HG02973 (cell line): Measurements from ENCODE around the gene ZNF302.
A peak's percentile ranks its signal among the peaks of the same experiment; 100 is the strongest.
"Not testable (repeated sequence)": the region's sequence is repeated elsewhere in the genome, so short reads cannot be mapped to it uniquely, and the experiment has no call there.

ENCODE experiments used
- ATAC-seq: cut with Tn5 transposase; IDR thresholded peaks from one replicate; pipeline ENCODE4 v1.9.1; 2021; ENCODE audit warnings: moderate library complexity; ENCODE audit not compliant: unreplicated experiment

ZNF302 gene

DNA sequence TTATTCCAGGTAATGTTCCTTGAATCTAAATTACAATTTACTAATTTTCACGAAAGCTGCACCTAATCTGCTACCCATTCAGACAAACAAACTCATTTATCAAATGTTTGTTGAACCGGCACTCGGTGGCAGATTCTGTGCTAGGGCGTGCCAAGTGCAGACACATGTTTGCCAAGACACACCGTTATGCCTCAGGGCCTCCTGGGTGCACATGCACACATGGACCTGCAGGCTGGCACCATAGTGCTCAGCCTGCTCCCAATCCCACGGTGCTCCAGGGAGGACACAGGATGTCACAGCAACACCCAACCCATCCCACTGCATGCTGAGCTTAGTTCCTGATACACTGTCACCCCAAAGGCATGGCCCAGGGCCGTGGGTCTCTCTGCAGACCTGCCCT lies 8.2 kb upstream of the ZNF302 start:
- ATAC-seq = no peak

DNA sequence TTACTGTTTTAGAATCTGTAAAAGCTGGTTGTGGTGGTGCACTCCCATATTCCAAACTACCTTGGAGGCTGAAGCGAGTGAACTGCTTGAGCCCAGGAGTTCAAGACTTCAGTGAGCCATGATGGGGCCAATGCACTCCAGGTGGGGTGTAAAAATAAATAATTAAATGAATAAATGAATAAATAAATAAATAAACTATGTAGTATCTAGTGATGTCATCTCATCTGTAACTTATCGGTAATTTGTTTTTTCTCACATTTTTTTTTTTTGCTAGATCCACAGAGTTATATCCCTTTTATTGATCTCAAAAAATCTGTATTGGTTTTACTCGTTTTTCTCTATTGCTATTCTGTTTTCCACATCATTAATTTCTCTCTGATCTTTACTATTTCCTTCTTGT lies 5.5 kb upstream of the ZNF302 start:
- ATAC-seq = no peak

DNA sequence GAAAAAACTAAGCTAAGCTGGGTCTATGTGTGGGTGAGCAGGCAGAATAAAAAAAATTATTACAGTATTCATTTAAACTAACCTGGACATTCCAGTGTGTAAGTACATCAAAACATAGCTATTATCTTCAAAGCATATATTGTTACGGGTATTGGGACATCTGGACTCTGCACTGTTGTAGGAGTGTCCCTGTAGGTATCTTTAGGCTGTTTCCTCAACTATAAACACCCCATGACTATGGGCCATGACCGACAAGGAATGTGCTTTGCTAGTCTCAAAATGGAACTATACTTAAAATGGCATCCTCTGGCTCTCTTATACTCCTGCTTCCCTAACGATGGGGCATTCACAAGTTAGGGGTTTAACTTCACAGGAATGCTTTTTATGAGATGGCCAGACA lies 3.9 kb upstream of the ZNF302 start:
- no peak for ATAC-seq

DNA sequence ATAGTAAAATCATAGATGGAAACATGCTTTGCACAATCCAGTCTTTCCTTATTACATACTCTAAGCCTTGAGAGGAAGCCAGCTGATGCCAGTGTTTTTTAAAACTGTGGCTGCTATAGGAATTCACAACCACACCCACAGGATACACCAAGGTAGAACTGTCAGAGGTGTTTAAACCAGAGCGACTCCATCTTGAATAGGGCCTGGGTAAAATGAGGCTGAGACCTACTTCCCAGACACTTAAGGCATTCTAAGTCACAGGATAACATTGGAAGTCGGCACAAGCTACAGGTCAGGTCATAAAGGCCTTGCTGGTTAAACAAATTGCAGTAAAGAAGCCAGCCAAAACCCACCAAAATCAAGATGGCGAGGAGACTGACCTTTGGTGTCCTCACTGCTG lies 2.2 kb upstream of the ZNF302 start:
- ATAC-seq = no peak

DNA sequence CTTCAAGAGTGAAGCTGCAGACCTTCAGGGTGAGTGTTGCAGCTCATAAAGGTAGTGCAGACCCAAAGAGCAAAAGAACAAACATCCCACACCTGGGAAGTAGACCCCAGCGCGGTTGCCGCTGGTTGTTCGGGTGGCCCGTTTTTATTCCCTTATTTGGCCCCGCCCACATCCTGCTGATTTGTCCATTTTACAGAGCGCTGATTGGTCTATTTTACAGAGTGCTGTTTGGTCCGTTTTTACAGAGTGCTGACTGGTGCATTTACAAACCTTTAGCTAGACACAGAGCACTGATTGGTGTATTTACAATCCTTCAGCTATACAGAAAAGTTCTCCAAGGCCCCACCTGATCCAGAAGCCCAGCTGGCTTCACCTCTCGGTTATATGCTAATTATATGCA lies 1.6 kb upstream of the ZNF302 start:
- no peak for ATAC-seq

DNA sequence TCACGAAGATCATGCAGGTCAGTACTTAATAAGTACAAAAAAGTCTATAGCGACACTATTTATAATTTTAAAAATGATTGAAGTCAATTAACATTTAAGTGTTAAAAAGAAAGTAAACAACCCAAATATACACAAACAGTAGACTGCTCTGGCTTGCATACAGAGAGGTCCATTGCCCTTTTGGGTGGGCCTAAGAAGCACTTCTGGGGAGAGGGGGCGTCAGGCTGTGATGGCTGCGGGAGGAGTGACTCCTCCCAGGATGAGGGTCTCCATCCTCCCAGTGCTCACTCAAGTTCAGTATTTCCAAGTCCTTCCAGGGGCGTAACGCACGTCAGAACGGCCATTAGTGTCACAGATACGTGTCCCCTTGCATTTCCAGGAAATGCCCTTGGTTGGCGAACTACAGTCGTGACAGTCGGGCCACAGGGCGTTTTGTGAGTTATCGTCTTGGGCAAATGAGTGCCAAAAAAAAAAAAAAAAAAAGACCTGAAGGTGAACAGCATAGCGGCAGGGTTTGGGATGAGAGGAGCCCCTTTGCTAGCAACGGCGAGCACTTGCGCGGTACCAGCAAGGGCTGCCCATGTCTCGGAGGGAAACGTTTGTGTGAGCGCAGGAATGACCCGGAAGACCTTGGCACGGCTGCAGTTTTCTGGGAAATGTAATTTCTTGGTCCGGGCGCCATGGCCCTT lies 637 bp upstream of the ZNF302 start, which contains the start of gene SCGB2B2:
Gene SCGB2B2 (minus strand): TSS at position 463 of the 689 bp plus-strand sequence. CDS start 82,596 bp downstream, outside the sequence.
- peak; percentile 46 for ATAC-seq

DNA sequence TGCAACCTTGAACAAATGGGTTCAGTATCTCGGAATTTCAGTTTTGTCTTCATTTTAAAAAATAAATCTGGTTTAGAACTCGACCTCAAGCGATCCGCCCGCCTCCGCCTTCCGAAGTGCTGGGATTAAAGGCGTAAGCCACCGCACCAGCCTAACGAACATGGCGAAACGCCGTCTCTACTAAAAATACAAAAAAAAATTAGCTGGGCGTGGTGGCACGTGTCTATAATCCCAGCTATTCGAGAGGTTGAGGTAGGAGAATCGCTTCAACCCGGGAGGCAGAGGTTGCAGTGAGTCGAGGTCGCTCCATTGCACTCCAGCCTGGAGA lies 571 bp downstream of the ZNF302 start:
- no peak for ATAC-seq

DNA sequence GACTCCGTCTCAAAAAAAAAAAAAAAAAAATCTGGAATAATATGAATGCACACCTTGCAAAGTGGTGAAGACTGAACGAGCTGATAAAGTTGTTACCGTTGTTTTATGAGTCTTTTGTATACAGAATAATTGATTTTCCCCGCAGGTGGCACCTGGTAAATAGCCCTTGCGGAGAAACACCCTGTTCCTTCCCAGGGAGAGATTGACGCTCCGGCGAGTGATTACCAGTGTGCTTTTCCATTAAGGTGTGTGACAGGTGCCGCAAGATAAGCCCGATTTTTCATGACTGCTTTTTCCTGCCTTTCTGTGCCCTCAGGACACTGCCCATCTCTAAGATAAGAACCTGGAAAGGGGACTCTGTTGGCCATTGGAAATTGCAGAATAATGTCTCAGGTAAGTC lies 943 bp downstream of the ZNF302 start:
- no peak for ATAC-seq

DNA sequence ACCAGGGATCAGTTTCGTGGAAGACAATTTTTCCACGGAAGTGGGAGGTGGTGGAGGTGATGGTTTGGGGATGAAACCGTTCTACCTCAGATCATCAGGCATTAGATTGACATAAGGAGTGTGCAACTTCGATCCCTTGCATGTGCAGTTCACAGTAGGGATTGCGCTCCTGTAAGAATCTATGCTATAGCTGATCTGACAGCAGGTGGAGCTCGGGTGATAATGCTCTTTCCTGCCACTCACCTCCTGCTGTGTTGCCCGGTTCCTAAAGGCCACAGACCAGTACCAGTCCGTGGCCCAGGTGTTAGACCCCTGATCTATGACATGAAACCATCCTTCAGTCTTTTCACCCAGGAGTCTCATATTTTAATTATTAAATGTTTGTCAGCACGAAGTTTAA lies 4.0 kb downstream of the ZNF302 start:
- no peak for ATAC-seq

DNA sequence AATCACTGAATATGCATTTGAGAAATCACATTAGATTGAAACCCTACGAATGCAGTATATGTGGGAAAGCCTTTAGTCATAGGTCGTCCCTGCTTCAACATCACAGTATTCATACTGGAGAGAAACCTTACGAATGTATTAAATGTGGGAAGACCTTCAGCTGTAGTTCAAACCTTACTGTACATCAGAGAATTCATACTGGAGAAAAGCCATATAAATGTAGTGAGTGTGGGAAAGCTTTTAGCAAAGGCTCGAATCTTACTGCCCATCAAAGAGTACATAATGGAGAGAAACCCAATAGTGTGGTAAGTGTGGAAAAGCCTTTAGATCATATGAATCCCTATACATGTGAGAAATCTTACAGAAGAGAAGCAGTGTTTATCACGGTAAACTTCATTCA lies 7.8 kb downstream of the ZNF302 start:
- ATAC-seq = not testable (repeated sequence)

DNA sequence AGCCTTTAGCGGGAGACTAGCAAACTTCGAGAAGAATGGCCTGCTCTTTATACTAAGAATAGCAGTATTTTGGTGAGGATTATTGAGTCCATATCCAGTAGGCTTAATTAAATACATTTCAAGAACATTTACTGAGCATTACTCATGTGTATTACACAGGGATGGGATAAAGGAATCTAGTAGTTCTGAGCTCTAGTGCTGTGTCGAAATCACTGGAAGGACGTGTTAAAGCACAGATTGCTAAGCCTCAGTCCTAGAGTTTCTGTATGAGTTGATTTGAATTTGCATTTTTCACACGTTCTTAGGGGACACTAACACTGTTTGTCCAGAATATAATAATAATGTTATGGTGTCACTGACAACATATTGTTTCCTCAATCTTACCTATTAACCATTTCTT lies 9.0 kb downstream of the ZNF302 start:
- ATAC-seq = no peak

DNA sequence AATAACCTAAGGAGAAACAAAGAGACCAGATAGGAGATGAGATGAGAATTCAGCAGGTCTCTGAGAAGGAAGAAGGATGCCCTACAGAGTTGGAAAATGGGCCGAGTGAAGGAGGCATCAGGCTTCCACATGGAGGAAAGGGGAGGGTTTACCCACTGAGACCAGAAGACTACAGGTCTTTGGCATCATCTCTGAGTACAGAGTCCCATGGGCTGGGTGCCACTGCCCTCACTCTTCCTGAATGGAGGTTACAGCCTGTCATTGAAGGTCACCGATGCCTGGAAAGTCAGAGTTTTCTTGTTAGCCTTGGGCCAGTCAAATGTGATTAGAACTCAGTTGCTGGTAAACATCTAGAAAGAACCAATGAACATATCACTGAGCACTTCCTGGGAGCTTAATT lies 9.9 kb downstream of the ZNF302 start:
- no peak for ATAC-seq

DNA sequence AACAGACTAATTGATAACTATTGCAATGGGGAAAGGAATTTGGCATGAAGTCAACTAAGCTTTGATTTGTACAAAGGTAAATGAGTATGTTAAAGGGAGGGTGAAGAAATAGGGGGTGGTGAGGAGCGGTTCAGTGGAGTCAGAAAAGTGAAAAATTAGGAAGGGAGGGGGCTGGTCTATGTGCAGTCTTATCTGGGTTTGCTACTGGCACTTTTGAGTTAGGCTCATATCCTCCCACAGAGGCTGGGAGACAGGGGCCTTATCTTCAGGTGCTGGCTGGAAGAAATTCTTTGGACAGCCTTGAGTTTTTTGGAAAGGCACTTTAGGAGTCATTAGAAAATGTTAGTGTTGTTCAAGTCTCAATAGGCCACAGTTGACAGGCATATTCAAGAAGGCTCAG lies 11.1 kb downstream of the ZNF302 start:
- ATAC-seq = no peak

DNA sequence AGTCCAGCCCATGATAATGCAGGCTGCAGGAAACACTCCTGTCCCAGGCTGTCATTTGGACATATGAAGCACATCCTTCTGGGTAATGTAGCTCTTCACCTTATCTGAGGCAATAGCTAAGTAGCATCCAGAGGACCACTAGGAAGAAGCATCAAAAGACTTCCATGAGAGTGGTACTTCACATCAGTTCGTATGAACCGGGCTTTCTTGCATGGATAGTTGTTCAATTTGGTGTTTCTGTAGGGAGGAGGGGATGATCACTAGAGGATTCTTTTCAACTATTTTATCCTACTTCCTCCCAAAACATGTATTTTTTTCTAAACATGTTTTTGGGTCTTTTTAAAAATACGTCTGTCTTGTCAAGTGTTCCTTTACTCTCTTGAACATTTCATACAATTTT lies 12.9 kb downstream of the ZNF302 start:
- ATAC-seq = no peak

DNA sequence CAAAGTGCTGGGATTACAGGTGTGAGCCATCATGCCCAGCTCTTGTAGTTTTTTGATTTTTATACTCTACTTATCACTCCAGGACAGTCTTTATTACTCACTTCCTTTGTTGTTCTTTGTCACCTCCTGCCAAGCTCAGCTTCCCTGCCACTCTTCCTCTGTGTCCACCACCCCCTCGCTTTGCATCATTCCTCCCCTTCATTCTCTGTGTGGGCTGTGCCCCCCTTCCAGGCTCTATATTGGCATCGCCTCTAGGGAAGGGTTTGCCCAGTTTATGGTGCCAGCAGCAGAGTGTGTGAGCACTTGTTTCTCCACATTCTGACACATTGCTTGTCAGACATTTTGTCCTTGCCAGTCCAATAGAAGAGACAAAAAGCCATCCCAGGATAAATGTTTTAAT lies 15.1 kb downstream of the ZNF302 start:
- ATAC-seq = no peak

DNA sequence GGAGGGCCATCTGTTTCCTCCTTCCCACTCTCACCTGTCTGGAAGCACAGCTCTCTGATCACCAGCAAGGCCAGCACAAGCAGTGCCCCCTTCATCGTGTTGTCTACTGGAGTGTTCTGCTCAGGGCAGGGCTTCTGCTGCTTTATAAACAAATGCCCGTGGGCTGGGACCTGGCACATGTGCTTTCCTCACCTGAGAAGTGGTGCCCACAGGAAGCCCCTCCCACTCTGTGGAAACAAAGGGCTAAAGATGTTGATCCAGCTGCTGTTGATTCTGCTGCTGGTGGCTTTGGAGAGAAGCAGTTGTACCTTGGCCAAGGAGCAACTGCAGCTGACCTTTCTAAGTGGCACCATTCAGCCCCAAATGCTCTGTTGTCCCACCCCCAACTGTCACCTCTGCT lies 30.2 kb downstream of the ZNF302 start:
- ATAC-seq = no peak

DNA sequence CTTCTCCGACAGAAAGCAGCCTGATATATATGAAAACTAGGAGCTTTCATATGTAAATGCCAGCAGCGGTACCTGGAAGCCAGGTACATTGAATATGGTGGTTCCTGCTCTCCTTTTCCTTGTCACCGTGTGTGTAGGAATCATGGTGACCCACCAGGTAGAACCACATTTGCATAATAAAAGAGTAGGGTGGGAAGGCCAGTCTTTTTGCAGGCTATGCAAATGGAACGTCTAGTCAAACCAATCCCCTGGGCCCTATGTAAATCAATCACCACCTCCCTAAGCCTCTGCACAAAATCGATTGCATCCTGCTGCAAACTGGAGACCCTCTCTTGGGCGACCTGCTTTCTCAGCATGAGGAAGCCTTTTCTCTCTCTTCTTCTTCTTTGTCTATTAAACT lies 34.4 kb downstream of the ZNF302 start:
- ATAC-seq = no peak

DNA sequence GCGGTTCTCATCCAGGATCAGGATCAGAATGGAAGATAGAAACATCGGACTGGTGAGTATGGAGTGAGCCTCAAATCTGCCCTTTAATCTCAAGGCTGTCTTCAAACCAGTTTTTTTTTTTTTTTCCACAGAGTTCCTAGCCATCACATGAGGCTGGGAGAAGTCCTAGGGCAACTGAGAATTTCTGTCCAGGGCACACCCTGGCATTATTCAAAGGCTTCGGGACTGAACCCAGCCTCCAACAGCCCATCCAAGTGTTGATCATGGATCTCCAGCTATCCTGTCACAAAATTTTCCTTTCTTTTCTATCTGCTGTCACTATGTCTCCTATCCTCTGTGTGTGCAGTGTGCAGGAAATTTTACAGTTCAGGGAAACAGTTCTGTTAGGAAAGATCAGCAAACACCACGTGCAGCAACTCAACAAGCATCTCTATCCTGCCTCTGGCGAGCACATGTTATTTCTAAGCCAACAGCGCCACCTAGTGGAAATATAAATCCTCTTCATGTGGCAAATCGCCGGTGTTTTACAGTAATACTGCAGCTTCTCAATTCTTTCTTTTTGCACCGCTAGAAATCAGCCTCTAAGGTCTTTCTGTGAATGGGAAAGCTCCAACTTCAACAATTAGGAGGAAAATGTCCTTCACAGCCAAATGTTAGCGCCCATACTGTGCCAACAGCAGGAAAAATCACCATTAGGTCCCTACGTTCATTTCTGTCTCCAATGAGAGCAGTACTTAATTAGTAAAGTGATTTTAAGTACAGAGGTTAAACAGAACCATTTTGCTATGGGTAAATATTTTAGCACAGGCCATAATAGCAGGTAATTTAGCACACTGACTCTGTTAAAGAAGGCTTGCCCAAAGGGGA lies 35.1 kb downstream of the ZNF302 start:
- no peak for ATAC-seq

DNA sequence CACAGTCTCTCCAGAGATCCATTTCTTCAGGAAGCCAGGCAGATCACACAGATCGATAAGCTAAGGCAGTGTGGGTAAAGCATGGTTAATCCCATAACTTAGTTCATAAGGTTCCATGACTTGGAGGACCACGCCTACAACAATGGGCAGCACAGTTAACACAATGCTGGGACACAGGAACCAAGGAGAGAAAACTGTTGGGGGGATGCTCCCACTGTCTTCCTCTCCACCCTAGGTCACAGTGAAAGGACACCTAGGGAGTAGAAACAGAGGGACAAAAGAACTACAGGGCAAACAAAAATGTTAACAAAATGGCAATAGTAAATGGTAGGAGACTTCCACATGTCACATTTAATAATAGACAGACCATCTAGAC lies 35.8 kb downstream of the ZNF302 start:
- ATAC-seq = no peak

DNA sequence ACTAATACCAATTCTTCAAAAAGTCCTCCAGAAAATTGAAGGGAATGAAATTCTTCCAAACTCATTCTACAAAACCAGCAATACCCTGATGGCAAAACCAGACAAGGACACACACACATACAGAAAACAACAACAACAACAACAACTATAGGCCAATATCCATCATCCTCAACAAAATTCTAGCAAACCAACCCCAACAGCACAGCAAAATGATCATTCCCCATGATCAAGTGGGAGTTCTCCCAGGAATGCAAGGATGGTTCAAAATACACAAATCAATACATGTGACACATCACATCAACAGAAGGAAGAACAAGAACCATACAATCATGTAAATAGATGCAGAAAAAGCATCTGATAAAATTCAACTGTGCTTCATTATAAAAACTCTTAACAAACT lies 37.9 kb downstream of the ZNF302 start:
- no peak for ATAC-seq

DNA sequence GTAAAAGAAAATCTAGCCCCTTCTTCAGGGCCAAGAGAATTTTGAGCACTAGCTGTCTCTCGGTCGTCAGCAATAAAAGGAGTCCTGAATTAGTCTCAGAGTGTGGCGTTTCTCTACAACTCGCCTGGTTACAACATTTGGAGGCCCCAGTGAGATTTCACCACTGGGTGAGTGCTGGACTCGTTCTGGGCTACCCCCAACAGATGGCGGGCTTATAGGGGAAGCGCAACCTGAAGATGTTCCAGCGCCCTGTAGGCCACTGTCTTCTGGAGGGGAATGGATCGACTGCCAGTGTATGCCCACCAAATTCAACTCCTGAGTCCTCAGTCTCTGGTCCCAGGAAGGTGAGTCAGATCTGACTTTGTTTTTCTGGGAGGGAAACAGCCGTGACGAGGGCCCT lies 44.9 kb downstream of the ZNF302 start:
- no peak for ATAC-seq

DNA sequence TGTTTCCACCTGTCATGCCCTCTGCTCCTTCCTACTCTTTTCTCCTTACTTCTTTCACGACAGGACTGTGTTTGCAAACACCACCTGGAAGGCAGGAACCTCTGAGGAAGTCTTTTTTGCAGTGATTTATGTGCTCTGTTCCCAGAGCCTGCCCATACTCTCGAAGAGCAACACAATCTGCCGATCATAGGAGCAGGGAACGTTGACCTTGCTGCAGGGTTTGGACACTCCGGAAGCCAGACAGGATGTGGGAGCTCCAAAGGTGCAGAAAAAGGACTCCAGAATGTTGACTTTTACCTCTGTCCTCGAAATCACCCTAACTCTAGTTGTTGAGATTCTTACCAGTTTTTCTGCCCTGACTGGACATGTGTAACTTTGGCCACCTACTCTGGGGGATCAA lies 47.9 kb downstream of the ZNF302 start:
- no peak for ATAC-seq
